NCI-H748 (cell line): ENCODE results near the gene SLC30A2.

Source experiments
- DNase-seq: peaks from one replicate; lab custom pipeline; 2025; ENCODE audit not compliant: unreplicated experiment; lab: John Stamatoyannopoulos, UW

SLC30A2 gene

DNA sequence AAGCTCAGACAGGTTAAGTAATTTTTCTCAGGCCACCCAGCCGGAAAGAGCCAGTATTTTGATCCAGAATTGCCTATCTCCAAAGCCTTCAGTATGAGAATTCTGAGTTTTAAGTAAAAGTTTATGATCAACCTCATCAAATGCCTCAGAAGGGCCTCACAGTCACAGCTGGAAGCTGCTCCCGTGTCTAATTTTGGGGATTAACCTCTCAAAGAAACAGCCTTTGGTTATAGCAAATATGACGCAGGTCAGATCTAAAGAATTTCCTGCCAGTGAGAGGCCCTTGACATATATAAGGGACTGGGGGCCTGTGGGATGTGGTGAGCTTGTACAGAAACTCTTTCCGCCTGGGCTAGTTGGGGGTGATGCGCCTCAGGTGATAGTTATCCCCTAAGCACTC, 22.1 kb downstream of the SLC30A2 start:
- DNase-seq = no peak

DNA sequence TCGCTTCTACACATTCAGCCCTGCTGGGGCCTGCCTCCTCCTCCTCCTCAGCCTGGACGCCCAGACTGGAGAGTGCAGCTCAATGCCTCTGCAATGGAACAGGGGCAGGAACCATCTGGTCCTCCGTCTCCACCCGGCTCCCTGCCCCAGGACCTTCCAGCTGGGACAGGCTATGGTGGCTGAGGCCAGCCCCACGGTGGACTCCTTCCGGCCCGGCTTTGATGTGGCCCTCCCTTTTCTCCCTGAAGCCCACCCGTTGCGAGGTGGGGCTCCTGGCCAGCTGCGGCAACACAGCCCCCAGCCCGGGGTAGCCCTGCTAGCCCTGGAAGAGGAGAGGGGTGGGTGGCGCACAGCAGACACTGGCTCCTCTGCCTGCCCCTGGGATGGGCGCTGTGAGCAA, 22.9 kb downstream of the SLC30A2 start:
- no peak for DNase-seq

DNA sequence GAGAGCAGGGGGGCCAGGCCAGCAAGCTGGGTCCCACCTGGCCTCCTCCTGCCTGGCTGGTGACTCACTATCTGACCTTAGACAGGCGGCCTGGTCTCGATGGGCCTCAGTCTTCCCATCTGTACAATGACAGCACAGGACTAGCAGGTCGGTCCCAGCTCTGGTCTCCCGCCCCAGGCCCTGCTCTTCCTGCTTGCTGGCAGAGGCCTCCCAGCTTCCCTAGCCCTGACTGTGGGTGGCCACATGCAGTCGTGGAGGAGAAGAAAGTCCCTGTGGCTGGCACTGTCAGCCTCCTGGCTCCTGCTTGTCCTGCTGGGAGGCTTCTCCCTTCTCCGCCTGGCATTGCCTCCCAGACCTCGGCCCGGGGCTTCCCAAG, 23.5 kb downstream of the SLC30A2 start:
- no peak for DNase-seq

DNA sequence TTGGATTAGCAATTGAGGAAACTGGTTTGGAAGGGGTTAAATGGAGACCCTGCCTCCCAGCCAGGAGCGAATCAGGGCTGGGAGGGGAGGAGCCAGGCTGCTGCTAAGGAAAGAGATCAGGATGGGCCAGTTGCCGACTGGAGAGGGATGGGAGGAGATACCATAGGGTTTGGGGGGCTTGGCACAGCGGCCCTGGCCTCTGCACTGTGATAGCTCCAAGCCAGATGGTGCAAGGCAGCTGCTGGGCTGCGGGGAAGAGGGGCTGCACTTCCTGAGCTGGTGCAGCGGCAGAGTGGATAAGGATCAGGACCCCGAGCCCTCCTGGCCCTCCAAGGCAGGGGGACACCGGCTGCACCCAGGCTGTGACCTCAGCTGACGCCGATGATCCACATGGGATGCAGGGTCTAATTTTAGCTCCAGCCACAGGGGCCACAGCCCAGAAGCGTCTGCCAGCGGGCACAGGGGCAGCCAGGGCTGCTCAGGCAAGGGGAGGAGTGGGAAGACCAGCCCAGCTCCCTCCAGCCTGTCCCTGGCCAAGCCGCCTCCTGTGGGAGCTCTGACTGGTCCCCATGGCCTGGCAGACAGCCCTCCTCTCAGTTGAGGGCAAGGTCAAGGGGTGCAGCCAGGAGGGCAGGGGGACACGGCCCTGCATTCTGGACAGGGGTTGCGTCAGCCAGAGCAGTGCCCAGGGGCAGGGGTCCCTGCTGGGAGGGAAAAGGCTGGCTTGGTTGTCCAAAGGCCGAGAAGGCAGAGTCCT, 24.1 kb downstream of the SLC30A2 start, which contains the start of gene EXTL1:
TSS of gene EXTL1 (plus strand) at position 129 of the 757 bp plus-strand sequence. CDS start 872 bp downstream, outside the sequence.
- DNase-seq = no peak

DNA sequence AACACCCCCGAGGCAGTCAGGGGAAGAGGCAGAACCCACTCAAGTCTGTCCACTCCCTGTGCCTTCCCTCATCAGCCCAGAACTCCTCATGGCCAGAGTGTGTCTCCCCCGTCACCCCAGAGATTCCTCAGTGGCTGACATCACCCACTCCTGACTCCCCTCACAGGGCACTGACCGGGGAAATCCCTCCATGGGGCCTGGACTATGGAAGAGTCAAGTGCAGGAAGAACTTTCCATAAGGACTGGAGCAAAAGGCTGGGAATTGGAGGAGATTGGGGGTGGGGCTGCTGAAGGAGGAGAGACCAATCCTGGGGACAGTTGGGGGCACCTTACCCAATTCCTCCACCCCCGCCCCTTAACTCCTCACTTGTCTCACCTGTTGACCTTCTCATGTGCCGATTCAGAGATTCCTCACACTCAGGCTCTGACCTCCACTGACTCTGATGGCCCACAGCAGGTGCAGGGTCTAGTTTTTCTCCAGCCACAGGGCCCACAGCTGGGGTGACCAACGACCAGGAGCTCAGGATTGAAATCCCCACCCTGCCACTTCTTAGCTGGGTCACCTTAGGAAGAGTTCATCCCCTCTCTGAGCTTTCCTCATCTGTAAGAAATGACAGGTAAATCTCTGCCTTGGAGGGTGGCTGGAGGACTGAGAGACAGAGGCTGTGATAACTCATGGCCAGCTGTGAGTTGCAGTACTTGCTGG, 24.8 kb downstream of the SLC30A2 start:
- DNase-seq = no peak

DNA sequence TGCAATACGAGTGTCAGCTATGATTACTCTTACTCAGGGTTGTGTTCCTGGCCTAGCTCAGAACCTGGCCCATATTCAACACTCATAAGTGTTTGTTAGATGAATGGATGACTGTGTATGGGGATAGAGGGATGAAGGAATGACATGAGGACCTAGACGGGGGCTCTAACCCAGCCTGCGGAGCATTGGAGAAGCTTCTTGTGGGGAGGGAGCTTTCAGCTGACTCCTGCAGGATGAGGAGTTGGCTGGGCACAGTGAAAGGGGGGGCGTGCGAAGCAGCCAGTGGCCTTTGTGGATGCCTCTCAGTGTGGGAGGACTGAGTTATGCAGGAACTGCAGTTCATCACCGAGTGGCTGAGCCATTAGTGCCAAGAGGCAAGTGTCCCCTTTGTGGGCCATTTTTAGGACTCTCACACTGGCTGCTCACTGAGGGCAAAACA, 25.6 kb downstream of the SLC30A2 start:
- DNase-seq = no peak

DNA sequence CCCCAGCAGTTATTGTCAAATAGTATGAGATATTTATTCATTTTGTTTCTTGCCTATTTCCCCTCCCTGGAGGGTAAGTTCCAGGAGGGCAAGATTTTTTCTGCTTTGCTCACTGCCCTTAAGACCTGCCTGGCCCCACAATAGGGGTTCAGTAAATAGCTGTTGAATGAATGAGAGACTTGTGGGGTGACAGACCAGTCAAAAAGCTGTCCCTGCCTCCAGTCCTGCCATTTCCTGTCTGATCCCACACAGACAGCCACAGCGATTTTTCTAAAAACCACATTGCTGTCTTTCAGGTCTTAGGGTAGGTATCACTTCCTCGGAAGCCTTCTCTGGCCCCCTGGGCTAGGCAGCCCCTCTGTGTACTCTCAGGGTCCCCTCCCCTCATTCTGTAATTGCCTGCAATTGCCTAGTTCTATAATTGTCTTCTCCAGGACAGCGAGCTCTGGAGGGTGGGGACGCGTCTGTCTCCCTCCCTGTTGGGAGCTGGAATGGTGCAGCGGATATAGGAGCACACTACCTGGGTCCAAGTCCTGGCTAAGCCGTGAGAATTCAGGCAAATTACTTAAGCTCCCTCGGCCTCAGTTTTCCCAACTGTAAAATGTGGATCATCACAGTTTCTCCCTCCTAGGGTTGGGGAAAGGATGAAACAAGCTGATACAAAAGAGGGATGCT, 26.1 kb downstream of the SLC30A2 start:
- no peak for DNase-seq

DNA sequence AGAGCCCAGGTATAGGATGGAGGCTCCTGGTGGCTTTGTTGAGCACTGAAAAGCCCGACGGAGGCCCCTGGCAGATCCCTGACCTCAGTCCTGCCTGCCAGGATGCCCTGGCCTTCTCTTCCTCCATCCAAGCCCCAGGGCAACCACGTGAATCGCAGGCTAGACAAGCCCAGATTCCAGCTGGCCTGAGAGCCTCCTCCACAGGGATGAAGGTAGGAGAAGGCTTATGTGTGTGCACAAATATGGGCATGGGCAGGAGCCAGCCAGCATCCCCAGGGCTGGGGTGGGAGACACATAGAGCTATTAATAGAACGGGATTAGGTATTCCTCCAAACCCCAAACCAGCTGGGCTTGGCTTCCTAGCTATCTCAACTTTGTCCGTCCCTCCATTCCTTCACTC, 28.3 kb downstream of the SLC30A2 start:
- DNase-seq = no peak

DNA sequence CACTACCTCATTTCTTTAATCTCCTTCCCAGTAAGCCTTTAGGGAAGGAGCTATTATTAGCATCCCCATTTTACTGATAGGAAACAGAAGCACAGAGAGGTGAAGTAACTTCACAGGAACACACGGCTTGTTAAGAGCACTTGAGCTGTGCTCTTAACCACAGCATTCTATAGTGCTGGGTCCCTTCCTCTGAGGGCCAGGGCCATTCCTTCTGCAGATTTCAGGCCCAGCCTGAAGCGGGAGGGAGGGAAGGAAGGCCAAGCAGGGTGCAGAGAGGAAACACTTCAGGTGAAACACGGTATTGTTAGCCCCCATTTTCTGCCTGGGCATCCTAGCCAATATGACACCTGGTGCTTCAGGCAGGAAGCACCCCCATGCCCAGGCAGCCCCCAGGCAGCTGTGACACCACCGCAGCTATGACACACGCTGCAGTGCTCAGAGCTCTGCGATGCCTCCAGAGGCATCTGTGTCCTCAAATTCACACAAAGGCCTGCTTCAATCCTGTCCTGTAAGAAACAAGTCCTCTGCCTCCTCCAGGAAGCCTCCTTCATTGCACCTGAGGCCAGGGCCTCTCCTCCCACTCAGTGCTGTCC, 28.9 kb downstream of the SLC30A2 start:
- DNase-seq = no peak

DNA sequence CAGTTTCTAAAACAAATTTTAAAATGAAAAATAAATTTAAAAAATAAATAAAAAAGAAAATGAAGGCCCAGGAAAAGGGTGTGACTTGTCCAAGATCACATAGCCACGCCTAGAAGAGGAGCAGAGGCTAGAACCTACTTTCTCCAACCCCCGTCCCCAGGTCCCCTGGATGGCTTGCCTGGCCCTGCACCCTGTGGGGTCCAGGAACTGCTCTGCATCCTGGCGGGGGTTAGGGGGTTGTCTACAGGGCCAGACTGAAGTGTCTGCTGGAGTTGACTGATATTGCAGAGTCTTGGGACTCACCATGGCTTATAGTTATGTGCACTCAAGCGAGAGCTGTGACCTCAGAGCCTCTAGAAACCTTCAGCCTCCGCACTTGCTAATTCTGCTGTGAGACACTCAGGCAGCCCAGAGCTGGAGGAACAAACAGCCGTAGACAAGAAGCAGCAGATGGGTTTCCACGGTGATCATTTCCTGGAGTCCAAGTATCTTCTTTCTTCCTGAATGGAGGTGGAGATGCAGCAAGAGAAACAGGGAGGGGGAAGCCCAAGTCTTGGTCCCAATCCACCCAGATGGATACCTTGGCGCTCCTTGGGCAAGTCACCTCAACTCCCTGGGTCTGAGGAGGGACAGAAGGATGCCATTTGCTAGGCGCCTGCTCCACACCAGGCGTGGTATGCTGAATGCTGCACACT, 29.5 kb downstream of the SLC30A2 start:
- no peak for DNase-seq

DNA sequence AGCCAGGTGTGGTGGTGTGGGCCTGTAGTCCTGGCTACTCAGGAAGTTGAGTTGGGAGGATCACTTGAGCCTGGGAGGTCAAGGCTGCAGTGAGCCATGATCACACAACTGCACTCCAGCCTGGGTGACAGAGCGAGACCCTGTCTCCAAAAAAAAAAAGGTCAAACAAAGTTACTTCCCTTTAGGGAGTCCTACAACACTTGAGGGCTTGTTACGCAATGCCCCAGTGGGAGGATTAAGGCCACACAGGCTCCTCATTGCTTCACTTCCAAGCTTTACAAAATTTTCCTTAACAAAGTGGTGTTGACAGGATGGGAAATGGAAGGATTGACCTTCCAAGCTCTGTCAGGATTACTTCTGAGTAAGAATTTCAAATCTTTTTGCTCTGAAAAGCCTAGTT, 30.6 kb downstream of the SLC30A2 start:
- no peak for DNase-seq

DNA sequence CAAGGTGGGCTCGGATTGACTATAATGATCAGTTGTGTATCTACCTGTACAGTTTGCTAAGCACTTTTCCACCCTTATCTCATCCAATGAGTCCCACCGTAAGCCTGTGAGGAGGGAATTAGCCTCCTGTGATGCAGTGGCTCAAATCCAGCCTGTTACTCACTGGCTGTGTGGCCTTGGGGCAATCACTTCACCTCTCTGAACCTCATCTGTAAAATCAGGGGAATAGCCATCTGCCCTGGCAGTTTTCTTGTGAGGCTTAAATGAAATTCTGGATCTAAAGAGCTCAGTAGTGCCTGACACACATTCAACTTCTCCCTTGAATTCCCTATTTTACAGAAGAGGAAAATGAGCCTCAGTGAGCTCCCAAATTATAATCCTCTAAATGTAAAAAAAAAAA, 31.7 kb downstream of the SLC30A2 start:
- DNase-seq = no peak

DNA sequence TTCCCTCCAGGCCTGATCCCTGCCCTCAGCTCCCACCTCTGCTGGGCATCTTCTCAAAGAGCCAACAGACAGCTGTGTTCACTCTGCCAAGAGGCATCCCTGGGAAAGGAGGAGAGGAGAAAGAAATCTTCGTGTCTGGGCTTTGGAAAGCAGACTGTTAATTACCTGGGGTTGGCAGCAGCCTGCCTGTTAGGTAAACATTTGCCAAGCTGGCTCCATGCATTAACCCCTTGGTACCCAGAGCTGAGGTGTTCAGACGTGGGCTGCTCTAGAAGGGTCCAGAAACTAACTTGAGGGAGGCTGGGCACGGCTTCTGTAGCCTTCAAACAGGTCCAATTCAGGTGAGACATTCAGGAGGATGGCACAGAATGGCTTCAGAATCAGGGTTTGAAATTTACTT, 33.1 kb downstream of the SLC30A2 start:
- no peak for DNase-seq

DNA sequence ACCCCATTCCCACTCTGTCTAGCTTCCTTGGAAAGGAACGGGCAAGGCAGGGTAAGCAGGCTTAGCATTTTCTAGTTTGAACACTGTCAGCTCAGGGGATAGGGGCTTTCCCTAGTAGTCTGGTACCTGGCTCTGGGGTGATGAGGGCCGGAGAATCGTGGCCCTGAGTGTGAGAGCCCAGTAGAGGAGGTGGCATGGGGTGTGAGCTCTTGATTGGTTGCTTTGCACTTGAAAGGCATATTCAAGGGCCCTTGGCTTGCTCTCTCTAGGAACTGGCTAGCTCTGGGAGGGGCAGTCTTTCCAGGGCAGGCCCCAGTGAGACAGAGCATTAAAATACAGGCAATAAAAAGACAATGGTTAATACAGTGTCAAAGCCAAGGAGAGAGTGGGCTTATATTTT, 35.1 kb downstream of the SLC30A2 start:
- no peak for DNase-seq

DNA sequence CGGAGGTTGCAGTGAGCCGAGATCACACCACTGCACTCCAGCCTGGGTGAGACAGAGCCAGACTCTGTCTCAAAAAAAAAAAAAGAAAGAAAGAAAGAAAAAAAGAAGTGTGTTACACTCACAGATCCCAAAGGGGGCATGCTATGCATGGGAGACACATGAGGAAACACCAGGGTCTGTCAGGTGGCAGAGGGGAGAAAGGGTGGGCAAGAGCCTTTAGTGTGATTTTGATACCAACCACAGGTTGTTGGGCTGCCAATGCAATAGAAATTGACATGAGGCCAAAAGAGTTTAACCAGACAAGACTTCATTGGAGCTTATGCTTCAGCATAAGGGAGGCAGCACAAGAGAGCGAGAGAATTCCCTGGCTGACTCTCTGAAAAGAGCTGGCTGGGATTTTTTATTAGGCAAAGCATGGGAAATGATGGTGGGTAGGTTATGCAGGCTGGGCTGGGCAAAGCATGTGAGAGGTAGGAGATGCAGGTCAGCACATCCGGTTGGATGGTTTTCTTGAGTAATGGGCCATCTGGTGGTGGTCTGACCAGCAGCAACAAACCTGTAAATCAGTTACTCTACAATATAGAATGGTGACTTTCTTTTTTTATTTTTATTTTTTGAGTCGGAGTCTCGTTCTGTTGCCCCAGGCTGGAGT, 36.0 kb downstream of the SLC30A2 start:
- peak; percentile 38 for DNase-seq

DNA sequence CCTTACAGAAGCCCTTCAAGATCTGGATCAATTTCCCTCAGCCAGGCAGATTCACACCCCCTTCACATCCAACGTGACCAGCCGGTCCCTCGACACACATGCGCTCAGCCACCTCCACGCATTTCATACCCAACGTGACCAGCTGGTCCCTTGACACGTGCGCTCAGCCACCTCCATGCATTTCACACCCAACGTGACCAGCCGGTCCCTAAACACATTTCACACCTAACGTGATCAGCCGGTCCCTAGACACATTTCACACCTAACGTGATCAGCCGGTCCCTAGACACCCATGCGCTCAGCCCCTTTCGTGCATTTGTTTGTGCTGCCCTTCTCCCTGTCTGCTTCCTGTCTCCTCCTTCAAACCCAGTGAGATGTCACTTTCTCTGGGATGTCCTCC, 39.2 kb downstream of the SLC30A2 start:
- no peak for DNase-seq

DNA sequence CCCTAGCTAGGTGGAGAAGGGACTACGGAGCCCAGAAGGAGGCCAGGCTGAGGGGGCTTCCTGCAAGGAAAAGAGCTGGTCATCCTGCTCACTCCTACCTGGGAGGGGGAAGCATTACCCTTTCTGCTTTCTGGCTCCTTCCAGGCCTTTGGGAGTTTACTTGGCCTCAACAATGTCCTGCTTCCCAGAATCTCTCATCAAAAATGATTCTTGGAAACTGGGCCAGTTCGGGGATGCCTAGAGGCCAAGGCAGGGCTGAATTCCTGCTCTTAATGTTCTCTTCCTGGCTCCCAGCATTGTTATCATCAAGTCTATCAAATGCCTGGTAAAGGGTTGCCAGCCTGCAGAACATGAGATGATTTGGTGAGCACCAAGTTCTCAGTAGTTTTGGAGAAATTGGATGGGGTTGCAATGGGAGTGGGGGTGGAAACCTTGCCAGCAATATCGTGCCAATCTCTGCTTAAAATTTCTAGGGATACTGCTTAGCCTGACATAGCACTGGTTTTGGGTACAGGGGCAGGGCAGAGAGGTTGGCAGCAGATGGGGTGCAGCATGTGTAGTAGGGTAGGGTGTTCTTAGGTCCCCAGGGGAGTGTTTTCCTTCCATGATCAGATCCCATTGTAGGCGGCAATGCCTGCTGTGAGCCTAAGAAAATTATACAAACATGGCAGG, 40.3 kb downstream of the SLC30A2 start:
- no peak for DNase-seq

DNA sequence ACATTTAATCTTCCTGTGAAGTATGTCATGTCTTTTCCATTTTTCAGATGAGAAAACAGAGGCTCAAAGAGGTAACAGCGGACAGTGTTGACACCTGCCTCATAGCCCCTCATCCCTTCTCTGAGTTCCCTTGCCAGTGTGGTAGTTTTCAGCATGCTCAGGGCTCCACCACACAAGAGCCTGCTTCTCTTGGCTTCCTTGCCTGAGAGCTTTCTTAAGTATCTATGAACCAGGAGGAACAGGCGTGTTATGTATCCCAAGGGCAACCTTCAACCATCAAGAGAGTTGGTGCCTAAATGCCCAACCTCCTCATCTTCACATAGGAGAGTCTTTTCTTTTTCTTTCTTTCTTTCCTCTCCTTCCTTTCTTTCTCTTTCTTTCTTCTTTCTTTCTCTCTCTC, 42.2 kb downstream of the SLC30A2 start:
- no peak for DNase-seq

DNA sequence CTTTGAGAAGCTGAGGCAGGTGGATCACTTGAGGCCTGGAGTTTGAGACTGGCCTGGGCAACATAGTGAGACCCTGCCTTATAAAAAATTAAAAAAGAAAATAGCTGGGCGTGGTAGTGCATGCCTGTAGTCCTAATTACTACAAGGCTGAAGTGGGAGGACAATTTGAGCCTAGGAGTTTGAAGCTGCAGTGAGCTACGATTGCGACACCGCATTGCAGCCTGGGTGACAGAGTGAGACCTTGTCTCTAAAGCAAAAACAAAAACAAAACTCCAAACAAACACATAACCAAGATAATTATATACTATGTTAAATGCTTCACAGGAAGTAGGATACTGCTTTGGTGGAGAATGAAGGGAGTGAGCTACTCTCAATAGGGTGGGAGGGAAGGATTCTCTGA, 42.7 kb downstream of the SLC30A2 start:
- no peak for DNase-seq
